Kidney (tissue), 14 donors: ENCODE data around the gene LPCAT3. TPM values are rescaled to one million over a fixed set of nuclear protein-coding genes. Genes with fewer than 3 reads are reported as not detected.
"Not testable (repeated sequence)": the region's sequence is repeated elsewhere in the genome, so short reads cannot be mapped to it uniquely, and the experiment has no call there.

Experiments
- DNase-seq, 5 donors: peaks; one replicate each; pipeline ENCODE4 v3.0.0-alpha.2; 2013 to 2020
- FAIRE-seq: peaks from 2 replicates; lab custom pipeline; 2012; peaks lifted over from hg19 to GRCh38; lab: Jason Lieb, UNC
- H3K27ac ChIP-seq, 2 donors: one replicate each; pipeline ENCODE4 v1.7.0; 2013; ENCODE audit warnings: low read depth in 2 of 2, low read length in 2 of 2, inconsistent platforms in 1 of 2
- H3K27me3 ChIP-seq: one replicate; pipeline ENCODE4 v1.7.1; 2013; ENCODE audit warnings: low read length, inconsistent platforms; ENCODE audit not compliant: control insufficient read depth, insufficient read depth
- H3K36me3 ChIP-seq, 3 donors: one replicate each; pipeline versions ENCODE4 v1.7.0 to v1.7.1; 2013; ENCODE audit warnings: low read length in 3 of 3, control low read depth in 1 of 3, inconsistent platforms in 1 of 3; ENCODE audit not compliant: insufficient read depth in 3 of 3, control insufficient read depth in 2 of 3
- H3K4me1 ChIP-seq, 3 donors: one replicate each; pipeline versions ENCODE4 v1.7.0 to v1.7.1; 2013; ENCODE audit warnings: low read length in 3 of 3, inconsistent platforms in 1 of 3, low read depth in 1 of 3; ENCODE audit not compliant: control insufficient read depth in 2 of 3, insufficient read depth in 2 of 3
- H3K4me3 ChIP-seq, 3 donors: one replicate each; pipeline versions ENCODE4 v1.7.0 to v1.8.1; 2013; ENCODE audit warnings: low read length in 3 of 3, control low read depth in 1 of 3, inconsistent platforms in 1 of 3
- H3K9ac ChIP-seq, 3 donors: one replicate each; pipeline versions ENCODE4 v1.7.0 to v1.7.1; 2013; ENCODE audit warnings: low read length in 3 of 3, control low read depth in 1 of 3, inconsistent platforms in 1 of 3
- H3K9me3 ChIP-seq, 3 donors: one replicate each; pipeline versions ENCODE4 v1.7.0 to v1.7.1; 2013; ENCODE audit warnings: low read length in 3 of 3, control low read depth in 1 of 3, inconsistent platforms in 1 of 3; ENCODE audit not compliant: control insufficient read depth in 2 of 3, insufficient read depth in 1 of 3
- intact Hi-C: fragments of 100-400 bp; cut with DNase I; formaldehyde crosslinking; loops from one replicate; pipeline ENCODE4 v1.11.1; 2022
- polyA plus RNA-seq: library from polyadenylated mRNA; stranded (reverse); fragments of 350-450 nt; fragmentation: Illumina TruSeq; extraction: RNeasy Lipid Tissue Mini Kit (QIAGEN cat#74804); gene quantifications from one replicate; pipeline ENCODE4 v1.2.3, GENCODE V29; 2014; ENCODE audit warnings: low read depth, low replicate concordance; ENCODE audit not compliant: insufficient read depth
- total RNA-seq: library from RNA; stranded (reverse); fragmentation: NEBNext Ultra II Directional; extraction: Animal tissue kit (Norgen Biotek cat#: 25700); gene quantifications from one replicate; pipeline ENCODE4 v1.2.1, GENCODE V29; 2021
- TF ChIP-seq, protein P1 (sequence below): IDR thresholded peaks from 3 replicates; pipeline ENCODE4 v1.5.1; 2012; ENCODE audit warnings: mild to moderate bottlenecking, moderate library complexity, borderline replicate concordance; ENCODE audit not compliant: insufficient read depth; ENCODE audit errors: extremely low read depth
- donor health status: control.
- donor health status: control.
- donor health status: control.
- donor health status: control.
- donor health status: control.
- donor health status: DM: yes; HTN: yes; CAD: no.
- donor health status: Normal renal cell carcinoma (clear cell type).

LPCAT3 gene
- total and polyA plus RNA-seq, 2 donors from 2014 or later, result 59.2 to 77.8 TPM

GRCh38 chr12:7013101-7013500 lies 5.2 kb downstream of the LPCAT3 start:
- intact Hi-C loops, result no loop called here
- H3K4me1 ChIP-seq, result peaks cover 0 to 35% (median 27%) of the 10 kb centered on the region in 3 donors

DNA sequence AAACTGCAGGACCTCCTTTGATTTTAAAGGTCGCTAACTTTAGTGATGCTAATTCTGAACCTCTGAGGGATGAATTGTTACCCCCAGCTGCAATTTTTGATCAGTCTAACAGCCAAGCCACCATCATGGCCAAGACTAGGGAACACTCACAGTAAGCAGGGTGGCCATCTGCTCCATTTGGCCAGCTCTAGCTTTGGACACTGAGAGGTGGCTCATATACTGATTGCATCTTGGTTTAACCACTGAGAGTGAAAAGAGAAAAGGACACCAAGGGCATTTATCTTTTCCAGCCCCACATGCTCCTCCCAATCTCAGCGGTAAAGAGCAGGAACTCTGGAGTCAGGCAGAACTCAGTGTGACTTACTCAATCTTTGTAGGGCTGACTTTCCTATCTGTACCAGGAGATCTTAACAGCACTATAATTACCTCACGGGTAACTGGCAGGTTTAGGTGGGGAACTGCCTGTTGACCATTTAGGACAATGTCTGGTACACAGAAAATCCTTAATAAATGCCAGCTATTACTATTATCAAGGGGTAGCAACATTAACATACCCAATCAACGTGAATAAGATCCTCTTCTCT lies 6.2 kb downstream of the LPCAT3 start:
- H3K4me3 ChIP-seq, result peak overlapping the region in 1 of 3 donors; percentile 3
- H3K27ac ChIP-seq, result no peak overlapping the region
- TF ChIP-seq, protein P1, sequence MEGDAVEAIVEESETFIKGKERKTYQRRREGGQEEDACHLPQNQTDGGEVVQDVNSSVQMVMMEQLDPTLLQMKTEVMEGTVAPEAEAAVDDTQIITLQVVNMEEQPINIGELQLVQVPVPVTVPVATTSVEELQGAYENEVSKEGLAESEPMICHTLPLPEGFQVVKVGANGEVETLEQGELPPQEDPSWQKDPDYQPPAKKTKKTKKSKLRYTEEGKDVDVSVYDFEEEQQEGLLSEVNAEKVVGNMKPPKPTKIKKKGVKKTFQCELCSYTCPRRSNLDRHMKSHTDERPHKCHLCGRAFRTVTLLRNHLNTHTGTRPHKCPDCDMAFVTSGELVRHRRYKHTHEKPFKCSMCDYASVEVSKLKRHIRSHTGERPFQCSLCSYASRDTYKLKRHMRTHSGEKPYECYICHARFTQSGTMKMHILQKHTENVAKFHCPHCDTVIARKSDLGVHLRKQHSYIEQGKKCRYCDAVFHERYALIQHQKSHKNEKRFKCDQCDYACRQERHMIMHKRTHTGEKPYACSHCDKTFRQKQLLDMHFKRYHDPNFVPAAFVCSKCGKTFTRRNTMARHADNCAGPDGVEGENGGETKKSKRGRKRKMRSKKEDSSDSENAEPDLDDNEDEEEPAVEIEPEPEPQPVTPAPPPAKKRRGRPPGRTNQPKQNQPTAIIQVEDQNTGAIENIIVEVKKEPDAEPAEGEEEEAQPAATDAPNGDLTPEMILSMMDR, result no peak
- H3K4me1 ChIP-seq, result peaks cover 0 to 35% (median 21%) of the 10 kb centered on the region in 3 donors
- H3K36me3 ChIP-seq, result peaks cover 2 to 8% (median 2%) of the 10 kb centered on the region in 3 donors
- no peak for FAIRE-seq
- no peaks in the 10 kb centered on the region for H3K27me3 ChIP-seq
- no peaks in the 10 kb centered on the region for H3K9me3 ChIP-seq
- H3K9ac ChIP-seq, result no peak overlapping the region
- intact Hi-C loops, result no loop called here
- DNase-seq, result no peak

More at GRCh38 chr12:7013101-7013500, 5.2 kb downstream of the LPCAT3 start:
- Histone ChIP-seq H3K27ac (no peak overlapping the region), H3K36me3 (peaks cover 2 to 8% (median 2%) of the 10 kb centered on the region in 3 donors), H3K4me3 (no peak overlapping the region), H3K27me3 (no peaks in the 10 kb centered on the region), H3K9ac (no peak overlapping the region), H3K9me3 (no peaks in the 10 kb centered on the region)
- TF ChIP-seq, protein P1, result no peak
- DNase-seq (no peak), FAIRE-seq (no peak)

DNA sequence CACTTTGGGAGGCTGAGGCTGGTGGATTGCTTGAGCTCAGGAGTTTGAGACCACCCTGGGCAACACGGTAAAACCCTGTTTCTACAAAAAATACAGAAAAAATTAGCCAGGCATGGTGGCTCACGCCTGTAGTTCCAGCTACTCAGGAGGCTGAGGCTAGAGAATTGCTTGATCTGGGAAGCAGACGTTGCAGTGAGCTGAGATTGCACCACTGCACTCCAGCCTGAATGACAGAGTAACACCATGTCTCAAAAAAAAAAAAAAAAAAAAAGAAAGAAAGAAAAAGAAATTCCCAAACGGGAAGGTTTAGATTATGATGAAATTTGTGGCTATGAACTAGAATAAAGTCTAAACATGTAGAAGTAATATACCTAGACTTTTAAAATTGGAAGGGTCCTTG lies 6.9 kb downstream of the LPCAT3 start:
- H3K27me3 ChIP-seq, FAIRE-seq, H3K27ac ChIP-seq, H3K9ac ChIP-seq, intact Hi-C loops, H3K36me3 ChIP-seq, H3K4me3 ChIP-seq, DNase-seq, H3K9me3 ChIP-seq: not testable (repeated sequence)
- H3K4me1 ChIP-seq, result peaks cover 0 to 35% (median 17%) of the 10 kb centered on the region in 3 donors

GRCh38 chr12:7009512-7009911 lies 8.8 kb downstream of the LPCAT3 start:
- FAIRE-seq, result no peak
- Histone ChIP-seq H3K9me3 (no peaks in the 10 kb centered on the region), H3K27ac (no peak overlapping the region), H3K36me3 (peaks cover 2 to 16% (median 2%) of the 10 kb centered on the region in 3 donors), H3K4me1 (peaks cover 0 to 29% (median 10%) of the 10 kb centered on the region in 3 donors), H3K27me3 (no peaks in the 10 kb centered on the region), H3K9ac (no peak overlapping the region), H3K4me3 (no peak overlapping the region)
- no peak for DNase-seq
- intact Hi-C loops, result no loop called here
- TF ChIP-seq, protein P1, result no peak
